A549 treated with AZD9567 at 1 μM for 4 hours (cell line): ENCODE results near the gene DUSP2. TPM values are rescaled to one million over a fixed set of nuclear protein-coding genes. Genes with fewer than 3 reads are reported as not detected.

Source experiments
- total RNA-seq: library from RNA; stranded (reverse); fragments of 200-300 nt; extraction: Qiagen RNA extraction; gene quantifications from 5 replicates; pipeline ENCODE4 v1.2.3, GENCODE V29; 2022; ENCODE audit not compliant: insufficient read depth

DUSP2 gene, protein sequence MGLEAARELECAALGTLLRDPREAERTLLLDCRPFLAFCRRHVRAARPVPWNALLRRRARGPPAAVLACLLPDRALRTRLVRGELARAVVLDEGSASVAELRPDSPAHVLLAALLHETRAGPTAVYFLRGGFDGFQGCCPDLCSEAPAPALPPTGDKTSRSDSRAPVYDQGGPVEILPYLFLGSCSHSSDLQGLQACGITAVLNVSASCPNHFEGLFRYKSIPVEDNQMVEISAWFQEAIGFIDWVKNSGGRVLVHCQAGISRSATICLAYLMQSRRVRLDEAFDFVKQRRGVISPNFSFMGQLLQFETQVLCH
- total RNA-seq: 0.28 to 0.61 TPM (median 0.38 TPM) in 4 of 5 replicates, not detected in the other

DNA sequence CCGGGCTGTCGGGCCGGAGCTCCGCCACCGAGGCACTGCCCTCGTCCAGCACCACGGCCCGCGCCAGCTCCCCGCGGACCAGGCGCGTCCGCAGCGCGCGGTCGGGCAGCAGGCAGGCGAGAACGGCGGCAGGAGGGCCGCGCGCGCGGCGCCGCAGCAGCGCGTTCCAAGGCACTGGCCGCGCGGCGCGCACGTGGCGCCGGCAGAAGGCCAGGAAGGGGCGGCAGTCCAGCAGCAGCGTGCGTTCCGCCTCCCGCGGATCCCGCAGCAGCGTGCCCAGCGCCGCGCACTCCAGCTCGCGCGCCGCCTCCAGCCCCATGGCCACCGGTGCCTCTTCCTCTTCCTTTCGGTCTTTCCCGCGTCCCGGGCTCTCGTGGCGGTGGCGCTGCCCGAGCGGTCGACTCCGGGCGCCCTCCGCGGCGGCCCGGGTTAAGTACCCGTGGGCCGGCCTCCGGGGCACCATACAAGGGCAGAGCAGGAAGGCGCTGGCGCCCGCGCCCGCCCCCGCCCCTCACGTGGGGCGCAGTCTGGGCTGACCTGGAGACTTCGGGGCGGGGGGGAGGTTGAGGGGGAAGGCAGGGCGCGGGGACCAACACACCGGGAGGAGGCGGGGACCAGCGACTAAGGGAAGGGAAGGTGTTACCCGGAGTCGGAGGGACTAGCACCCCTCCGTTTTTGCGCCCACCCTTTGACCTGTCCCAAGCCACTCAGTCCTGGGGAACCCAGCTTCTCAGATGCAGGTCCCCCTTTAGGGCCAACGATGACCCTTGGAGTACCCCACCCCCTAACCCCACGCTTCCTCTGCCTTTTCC is at the start of gene DUSP2:
Gene DUSP2 (minus strand): TSS at position 405 of the 812 bp plus-strand sequence. CDS start 86 bp downstream, at position 319.

DNA sequence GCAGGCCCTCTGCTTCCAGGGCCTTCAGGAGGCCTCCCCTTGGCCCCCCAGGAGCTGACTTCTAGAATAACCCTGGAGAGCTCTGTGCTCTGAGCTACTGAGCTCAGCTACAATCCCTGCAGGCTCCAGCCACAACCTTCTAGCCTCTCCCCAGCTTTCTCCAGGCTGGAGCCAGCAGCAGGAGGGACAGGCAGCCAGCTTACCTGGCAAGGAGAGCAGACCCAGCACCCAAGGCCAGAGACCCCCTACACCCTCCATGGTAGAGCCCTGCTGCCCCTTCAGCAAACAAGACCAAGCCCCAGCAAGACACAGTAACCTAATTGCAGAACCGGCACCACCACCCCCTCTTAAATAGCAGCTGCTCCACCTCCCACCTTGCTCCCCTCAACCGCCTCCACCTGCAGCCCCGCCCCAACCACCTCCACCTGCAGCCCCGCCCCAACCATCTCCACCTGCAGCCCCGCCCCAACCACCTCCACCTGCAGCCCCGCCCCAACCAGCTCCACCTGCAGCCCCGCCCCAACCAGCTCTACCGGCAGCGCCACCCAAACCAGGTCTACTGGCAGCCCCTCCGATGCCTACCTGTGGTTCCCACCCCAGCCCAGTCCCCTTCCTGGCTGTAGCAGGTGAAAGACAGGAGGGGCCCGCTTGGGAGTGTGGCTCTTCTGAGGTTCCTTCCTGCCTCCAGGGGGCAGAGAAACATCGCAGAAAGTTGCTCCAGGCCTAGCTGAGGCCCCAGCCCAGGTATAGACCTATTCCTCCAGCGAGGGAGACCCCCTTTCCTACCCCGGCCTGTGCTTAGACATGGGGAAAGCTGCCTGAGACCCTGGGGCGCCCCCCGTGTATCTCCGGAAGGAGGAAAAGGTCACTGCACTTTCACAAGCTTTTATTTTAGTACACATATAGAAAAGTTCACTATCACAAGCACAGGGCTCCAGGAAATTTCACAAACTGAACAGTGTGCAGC is 6.8 kb downstream of the DUSP2 start, which contains the start of gene ASTL:
Gene ASTL (minus strand): TSS at position 324 of the 967 bp plus-strand sequence. CDS start 66 bp downstream, at position 258.

DNA sequence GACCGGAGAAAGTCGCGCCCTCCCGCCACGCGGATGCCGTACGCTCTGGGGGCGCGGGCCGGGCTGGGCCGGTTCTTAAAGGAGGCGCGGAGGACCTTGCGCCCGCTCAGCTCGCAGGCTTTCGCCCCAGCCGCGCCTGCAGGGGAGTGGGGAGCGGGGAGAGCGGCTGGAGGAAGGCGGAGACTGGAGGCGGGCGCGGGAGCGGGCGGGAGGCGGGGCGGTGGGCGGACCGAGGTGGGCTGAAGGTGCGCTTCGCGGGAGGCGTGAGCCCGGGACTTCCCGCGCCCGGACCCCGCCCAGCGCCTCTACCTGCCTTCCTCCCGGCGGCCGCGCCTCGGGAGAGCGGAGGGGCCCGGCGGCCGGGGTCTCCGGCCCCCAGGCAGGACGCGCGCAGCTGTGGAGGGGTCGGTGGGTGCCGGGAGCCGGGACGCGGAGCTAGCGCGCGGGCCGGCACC is 28.8 kb downstream of the DUSP2 start, which contains the start of gene ADRA2B:
Gene ADRA2B (minus strand): TSS at position 148 of the 455 bp plus-strand sequence. CDS start 422 bp downstream, outside the sequence.

Other genes starting within 250 kb of the DUSP2 start
- 2.5 to 11.8 TPM (median 4.6 TPM) in 5 replicates for gene ANKRD36C, start 153.6 kb downstream of the DUSP2 start, total RNA-seq
- gene GPAT2, start 110.5 kb downstream of the DUSP2 start, total RNA-seq: not detected in 5 replicates
- 0.06 to 0.11 TPM (median 0.07 TPM) in 4 of 5 replicates, not detected in the other for gene ADRA2B, start 28.9 kb downstream of the DUSP2 start, total RNA-seq
- not detected in 5 replicates for gene ASTL, start 6.9 kb downstream of the DUSP2 start, total RNA-seq
- gene STARD7, start 63.4 kb upstream of the DUSP2 start, total RNA-seq: 92.8 to 113 TPM (median 96.8 TPM) in 5 replicates
- 42.8 to 45.2 TPM (median 43.3 TPM) in 5 replicates for gene TMEM127, start 120.6 kb upstream of the DUSP2 start, total RNA-seq
- gene CIAO1, start 120.8 kb upstream of the DUSP2 start, total RNA-seq: 71.9 to 91.3 TPM (median 85.8 TPM) in 5 replicates
- 109 to 143 TPM (median 116 TPM) in 5 replicates for gene SNRNP200, start 160.1 kb upstream of the DUSP2 start, total RNA-seq
- gene ITPRIPL1, start 179.9 kb upstream of the DUSP2 start, total RNA-seq: not detected in 5 replicates
- gene NCAPH, start 190.3 kb upstream of the DUSP2 start, total RNA-seq: 42.4 to 63.4 TPM (median 46.7 TPM) in 5 replicates